HepG2 (cell line): ENCODE data around the gene TRAF5. TPM values are rescaled to one million over a fixed set of nuclear protein-coding genes. Genes with fewer than 3 reads are reported as not detected.

ENCODE experiments used
- AKAP8 ChIP-seq: sonication (generic); formaldehyde crosslinking; IDR thresholded peaks from 2 replicates; pipeline ENCODE4 v1.5.1; 2020; ENCODE audit warnings: mild to moderate bottlenecking, missing genetic modification reagents
- CBX2 ChIP-seq, 2 experiments: fragments of 200-600 bp in 1 of 2; sonication (generic); formaldehyde crosslinking in 1 of 2; IDR thresholded peaks; 2 replicates each; pipeline versions ENCODE4 v1.7.0 to v1.8.1; 2018 to 2022; ENCODE audit warnings: low read depth in 2 of 2, low read length in 1 of 2, mild to moderate bottlenecking in 1 of 2, missing genetic modification reagents in 1 of 2
- EEA1 ChIP-seq: sonication (generic); formaldehyde crosslinking; IDR thresholded peaks from 2 replicates; pipeline ENCODE4 v1.5.1; 2020; ENCODE audit warnings: mild to moderate bottlenecking, missing genetic modification reagents, borderline replicate concordance
- HMGXB4 ChIP-seq, 2 experiments: sonication (generic) in 1 of 2; formaldehyde crosslinking in 1 of 2; IDR thresholded peaks; 2 replicates each; pipeline versions ENCODE4 v1.4.0 to v1.6.1; 2018 to 2020; ENCODE audit warnings: missing genetic modification reagents in 2 of 2, borderline replicate concordance in 1 of 2, low read depth in 1 of 2, mild to moderate bottlenecking in 1 of 2, missing biosample characterization in 1 of 2
- MAFF ChIP-seq: IDR thresholded peaks from 2 replicates; pipeline ENCODE4 v1.6.1; 2011; ENCODE audit warnings: low read depth, low read length, improper control_type of control experiment
- MAFG ChIP-seq: sonication (generic); formaldehyde crosslinking; IDR thresholded peaks from 2 replicates; pipeline ENCODE4 v1.5.1; 2020; ENCODE audit warnings: mild to moderate bottlenecking, missing genetic modification reagents
- NBN ChIP-seq: fragments of 450-650 bp; conservative IDR thresholded peaks from 2 replicates; pipeline ENCODE4 v1.6.1; 2017
- SAP130 ChIP-seq: IDR thresholded peaks from 2 replicates; pipeline ENCODE4 v1.6.1; 2016; ENCODE audit warnings: low read depth
- ZFP62 ChIP-seq: sonication (generic); formaldehyde crosslinking; IDR thresholded peaks from 2 replicates; pipeline ENCODE4 v1.4.0; 2020; ENCODE audit warnings: missing genetic modification reagents
- ZNF142 ChIP-seq: sonication (generic); formaldehyde crosslinking; IDR thresholded peaks from 2 replicates; pipeline ENCODE4 v1.4.0; 2020; ENCODE audit warnings: missing genetic modification reagents
- ZNF326 ChIP-seq: sonication (generic); formaldehyde crosslinking; IDR thresholded peaks from 2 replicates; pipeline ENCODE4 v1.4.0; 2020; ENCODE audit warnings: missing genetic modification reagents, borderline replicate concordance
- ZNF362 ChIP-seq: sonication (generic); formaldehyde crosslinking; IDR thresholded peaks from 2 replicates; pipeline ENCODE4 v1.4.0; 2020; ENCODE audit warnings: missing genetic modification reagents, mild to moderate bottlenecking, borderline replicate concordance
- ZNF609 ChIP-seq: sonication (generic); formaldehyde crosslinking; IDR thresholded peaks from 2 replicates; pipeline ENCODE4 v1.4.0; 2020; ENCODE audit warnings: mild to moderate bottlenecking, missing genetic modification reagents, borderline replicate concordance
- ZNF850 ChIP-seq: sonication (generic); formaldehyde crosslinking; conservative IDR thresholded peaks from 2 replicates; pipeline ENCODE4 v1.9.0; 2021; ENCODE audit warnings: mild to moderate bottlenecking, missing genetic modification reagents
- polyA plus RNA-seq, 8 experiments: library from polyadenylated mRNA; depleted of rRNA in 3 of 8; stranded (reverse) in 7 of 8; unstranded in 1 of 8; fragments of >200 nt; fragmentation: Illumina TruSeq in 4 of 8; extraction: Trizol in 4 of 8; gene quantifications; 2 replicates each; pipeline versions ENCODE4 v1.2.1 to v1.2.3, GENCODE V29; 2011 to 2016; ENCODE audit warnings: low read depth in 4 of 8, missing spikeins in 1 of 8, mixed read lengths in 1 of 8; ENCODE audit not compliant: insufficient read depth in 1 of 8
- total RNA-seq, 5 experiments: library from RNA; depleted of rRNA; stranded (reverse); fragments of >200 nt; fragmentation: Illumina TruSeq; extraction: Trizol; gene quantifications; 2 replicates each; pipeline ENCODE4 v1.2.3, GENCODE V29; 2016; ENCODE audit warnings: low read depth in 1 of 5

Gene TRAF5
- total and polyA plus RNA-seq, 2 of the 13 experiments (the other 11 are each of a cell fraction or from before 2014, with no cell fraction given) = 0.27 to 1.6 TPM

- TF ChIP-seq AKAP8 (CRISPR knock-in tag) (peak; percentile 52; the same call in 1 of the 2 replicates), ZNF362 (CRISPR knock-in tag) (0 out of 2 replicates have a peak, but pooled peaks have one; percentile 30), ZNF609 (CRISPR knock-in tag) (peak; percentile 50; the same call in 1 of the 2 replicates), NBN (no peak), SAP130 (CRISPR knock-in tag) (peak; percentile 76), ZNF142 (peak; percentile 99), MAFF (no peak), HMGXB4 (CRISPR knock-in tag; IDR thresholded peaks at IDR 0.05; ENCODE audit: borderline replicate concordance in 1 of 2, low read depth in 1 of 2) (peak; percentile 49 to 70; a peak in 1 of 4 replicates), EEA1 (peak; percentile 85; the same call in 1 of the 2 replicates), CBX2 (IDR thresholded peaks at IDR 0.05; ENCODE audit: low read depth, low read length) (no peak), CBX2 (CRISPR knock-in tag; IDR thresholded peaks at IDR 0.05; ENCODE audit: low read depth) (no peak), ZNF850 (CRISPR knock-in tag) (no peak), ZNF326 (CRISPR knock-in tag) (no peak), ZFP62 (no peak), MAFG (CRISPR knock-in tag) (no peak)
These were observed 56.3 kb downstream of the TRAF5 start (continued) for GRCh38 chr1:211382714-211383480.
